GM18870 (cell line): ENCODE results near the gene HOMER3.
"Not testable (repeated sequence)": the region's sequence is repeated elsewhere in the genome, so short reads cannot be mapped to it uniquely, and the experiment has no call there.

ENCODE experiments used
- ATAC-seq: cut with Tn5 transposase; IDR thresholded peaks from one replicate; pipeline ENCODE4 v1.9.1; 2021; ENCODE audit warnings: moderate library complexity; ENCODE audit not compliant: unreplicated experiment

The HOMER3 gene

DNA sequence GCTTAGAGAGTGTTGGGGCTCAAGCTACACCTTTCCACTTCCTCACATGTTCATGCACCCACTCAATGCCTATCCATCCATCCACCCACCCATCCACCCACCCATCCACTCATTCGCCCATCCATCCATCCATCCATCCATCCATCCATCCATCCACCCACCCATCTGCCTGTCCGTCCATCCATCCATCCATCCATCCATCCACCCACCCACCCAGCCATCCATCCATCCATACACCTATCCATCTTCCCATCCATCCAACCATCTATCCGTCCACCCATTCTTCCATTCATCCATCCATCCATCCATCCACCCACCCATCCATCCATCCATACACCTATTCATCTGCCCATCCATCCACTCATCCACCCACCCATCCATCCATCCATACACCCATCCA is 13.1 kb upstream of the HOMER3 start:
- ATAC-seq = no peak

- not testable (repeated sequence) for ATAC-seq
Observed at GRCh38 chr19:18952364-18953003, 11.5 kb upstream of the HOMER3 start.

DNA sequence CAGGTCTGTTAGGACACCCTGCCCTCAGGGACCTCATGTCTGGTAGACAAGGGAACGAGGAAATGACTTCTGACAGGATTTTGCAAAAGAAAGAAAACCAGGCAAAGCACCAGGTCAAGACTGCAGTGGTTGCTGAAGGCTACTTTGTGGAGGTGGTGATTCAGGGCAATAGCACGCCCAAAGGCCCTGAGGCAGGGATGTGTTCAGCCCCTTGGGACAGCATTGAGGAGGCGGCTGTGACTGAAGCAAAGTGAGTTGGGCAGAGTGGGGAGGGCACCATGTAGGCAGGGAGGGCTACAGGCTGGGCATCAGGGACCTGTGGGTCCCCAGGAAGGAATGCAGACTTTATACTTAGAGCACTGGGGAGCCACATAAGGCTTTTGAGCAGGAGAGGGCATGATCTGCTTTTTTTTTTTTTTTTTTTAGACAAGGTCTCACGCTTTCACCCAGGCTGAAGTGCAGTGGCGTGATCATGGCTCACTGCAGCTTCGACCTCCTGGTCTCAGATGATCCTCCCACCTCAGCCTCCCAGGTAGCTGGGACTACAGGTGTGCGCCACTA is 10.8 kb upstream of the HOMER3 start:
- no peak for ATAC-seq

DNA sequence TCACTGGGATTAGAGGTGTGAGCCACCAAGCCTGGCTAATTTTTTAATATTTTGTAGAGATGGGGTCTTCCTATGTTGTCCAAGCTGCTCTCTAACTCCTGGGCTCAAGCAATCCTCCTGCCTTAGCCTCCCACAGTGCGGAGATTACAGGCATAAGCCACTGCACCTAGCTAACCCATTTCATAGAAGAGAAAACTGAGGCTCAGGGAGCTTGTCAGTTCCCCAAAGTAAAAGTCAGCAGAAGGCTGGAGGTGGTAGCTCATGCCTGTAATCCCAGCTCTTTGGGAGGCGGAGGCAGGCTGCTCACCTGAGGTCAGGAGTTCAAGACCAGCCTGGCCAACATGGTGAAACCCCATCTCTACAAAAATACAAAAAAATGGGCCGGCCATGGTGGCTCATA is 8.8 kb upstream of the HOMER3 start:
- ATAC-seq = no peak

DNA sequence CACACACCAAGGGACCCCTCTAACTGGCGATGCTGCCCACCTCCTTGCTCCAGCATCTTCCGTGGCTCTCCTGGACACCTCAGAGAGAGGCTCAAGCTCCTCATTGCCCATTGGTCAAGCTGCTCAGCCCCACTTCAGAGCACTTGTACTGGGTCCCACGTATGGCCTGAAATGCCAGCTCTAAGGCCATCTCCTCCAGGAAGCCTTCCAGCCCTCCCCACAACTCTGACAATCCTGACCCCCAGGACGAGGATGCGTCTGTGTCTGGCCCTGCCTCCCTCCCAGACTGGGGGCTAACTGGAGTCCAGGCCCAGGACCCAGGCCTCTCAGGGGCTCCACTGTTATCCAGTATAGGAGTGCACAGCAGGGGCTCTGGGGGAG is 7.9 kb upstream of the HOMER3 start:
- no peak for ATAC-seq

DNA sequence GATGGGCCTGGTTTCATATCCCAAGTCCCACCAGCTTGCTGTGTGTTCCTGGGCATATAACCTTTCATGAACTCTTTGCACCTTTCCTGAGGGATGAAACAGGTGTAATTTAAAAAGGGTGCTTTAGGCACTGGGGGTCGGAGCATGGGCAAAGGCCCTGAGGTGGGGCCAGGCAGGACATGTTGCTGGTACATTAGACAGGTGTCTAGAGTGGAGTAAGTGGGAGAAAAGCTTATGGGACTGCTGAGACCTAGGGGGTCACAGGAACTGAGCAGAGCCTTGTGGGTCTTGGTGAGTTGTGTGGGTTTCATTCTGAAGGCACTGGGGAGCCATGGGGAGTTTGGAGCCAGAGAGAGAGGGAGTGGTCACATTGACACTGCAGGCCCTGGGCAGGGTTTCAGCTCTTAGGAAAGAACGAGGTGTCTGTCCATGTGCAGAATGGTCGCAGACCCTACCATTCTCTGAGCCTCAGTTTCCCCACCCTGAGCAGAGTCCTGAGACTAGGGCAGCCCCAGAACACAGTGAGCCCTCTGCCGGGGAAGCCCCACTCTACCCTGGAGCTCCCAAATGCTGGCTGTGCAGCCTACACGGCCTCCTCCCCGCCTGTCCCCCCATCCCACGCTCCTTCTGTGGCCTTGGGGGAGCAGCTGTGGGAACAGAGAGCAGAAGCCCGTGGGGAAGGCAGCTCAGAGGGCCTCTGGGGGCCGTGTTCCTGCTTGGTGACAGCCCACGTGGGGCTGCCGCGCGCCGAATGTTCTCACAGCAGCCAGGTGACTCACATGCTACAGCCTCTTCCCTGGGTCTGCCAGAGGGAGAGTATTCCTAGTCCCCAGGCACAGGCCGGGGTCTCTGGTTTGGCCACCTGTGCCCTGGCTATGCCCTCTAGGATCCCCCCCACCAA is 7.3 kb upstream of the HOMER3 start:
- no peak for ATAC-seq

GRCh38 chr19:18946918-18947317 is 5.9 kb upstream of the HOMER3 start:
- no peak for ATAC-seq

DNA sequence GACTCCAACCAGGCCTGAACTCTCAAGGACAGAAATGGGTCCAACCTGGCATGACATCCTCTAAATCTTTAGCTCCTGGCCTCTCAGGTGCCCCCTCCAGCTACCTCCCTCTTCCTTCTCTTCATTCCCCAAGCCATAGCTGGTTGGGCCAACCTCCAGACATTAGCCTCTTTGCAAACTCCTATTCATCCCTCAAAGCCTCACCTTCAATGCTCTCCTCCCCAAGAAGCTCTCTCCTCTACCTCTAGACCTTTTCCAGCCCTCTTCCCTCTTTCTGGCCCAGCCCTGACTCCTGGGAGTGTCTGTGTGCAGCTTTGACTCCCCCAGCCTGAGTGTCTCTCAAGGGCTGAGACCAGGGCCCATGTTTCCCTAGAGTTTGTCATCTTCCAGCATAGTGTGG is 5.3 kb upstream of the HOMER3 start:
- ATAC-seq = no peak

DNA sequence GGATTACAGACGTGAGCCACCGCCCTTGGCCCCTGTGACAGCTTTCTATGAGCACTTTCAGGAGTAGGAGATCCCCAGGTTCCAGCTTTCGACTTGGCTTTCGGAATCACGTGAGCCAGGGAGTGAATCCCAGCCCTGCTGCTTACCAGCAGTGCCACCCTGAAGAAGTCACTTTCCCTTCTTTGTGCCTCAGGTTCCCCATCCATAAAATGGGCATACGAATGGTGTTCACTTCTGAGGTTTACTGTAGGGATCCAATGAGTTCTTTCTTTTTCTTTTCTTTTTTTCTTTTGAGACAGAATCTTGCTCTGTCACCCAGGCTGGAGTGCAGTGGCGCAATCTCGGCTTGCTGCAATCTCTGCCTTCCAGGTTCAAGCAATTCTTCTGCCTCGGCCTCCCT is 4.3 kb upstream of the HOMER3 start:
- no peak for ATAC-seq

GRCh38 chr19:18943465-18943864 is 2.4 kb upstream of the HOMER3 start:
- ATAC-seq = no peak

DNA sequence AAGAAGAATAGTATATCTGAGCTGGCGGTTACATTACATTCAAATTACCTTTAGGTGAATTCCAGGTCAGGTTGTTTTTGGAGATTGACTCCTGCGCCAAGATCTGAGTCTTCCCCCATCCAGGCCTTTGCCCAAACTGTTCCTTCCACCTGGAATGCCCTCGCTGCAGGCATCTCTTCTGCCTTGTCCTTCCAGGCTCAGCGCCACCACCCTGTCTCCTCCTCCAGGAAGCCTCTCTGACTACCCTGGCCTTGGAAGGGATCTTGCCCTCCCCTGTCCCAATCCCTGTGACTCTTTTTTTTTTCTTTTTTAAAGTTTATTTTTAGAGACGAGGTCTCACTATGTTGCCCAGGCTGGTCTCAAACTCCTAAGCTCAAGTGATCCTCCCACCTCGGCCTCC is 1.7 kb upstream of the HOMER3 start:
- no peak for ATAC-seq

DNA sequence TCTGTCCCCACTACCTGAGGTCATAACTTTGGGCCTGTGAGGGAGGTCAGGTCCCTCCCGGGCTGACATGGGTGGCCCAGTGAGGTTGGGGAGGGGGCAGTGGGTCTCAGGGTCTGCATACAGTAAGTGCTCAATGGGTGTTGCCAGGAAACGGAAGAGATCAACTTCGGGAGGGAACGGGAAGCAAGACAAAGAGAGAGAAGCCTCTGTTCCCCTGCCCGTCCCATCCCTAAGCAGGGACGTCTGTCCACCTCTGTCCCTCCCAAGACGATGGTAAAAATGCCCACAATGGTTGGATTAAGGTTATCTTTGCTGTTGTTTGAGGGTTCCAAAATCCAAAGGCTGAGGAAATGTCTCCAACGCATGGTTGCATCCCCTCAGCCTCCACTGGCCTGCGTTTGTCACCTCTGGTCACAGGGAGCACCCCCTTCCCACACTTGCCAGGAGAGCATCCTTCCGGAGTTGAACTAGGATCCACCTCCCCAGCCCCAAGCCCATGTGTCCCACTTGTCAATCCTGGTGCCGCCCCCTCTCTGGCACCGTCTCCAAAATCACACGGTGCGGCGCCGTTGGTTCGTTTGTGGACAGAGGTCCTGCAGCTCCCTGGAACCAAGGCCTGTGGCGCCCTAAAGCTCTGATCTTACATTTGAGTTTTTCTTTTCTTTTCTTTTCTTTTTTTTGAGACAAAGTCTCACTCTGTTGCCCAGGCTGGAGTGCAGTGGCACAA is 774 bp upstream of the HOMER3 start:
- ATAC-seq = no peak

GRCh38 chr19:18939922-18940768 is 872 bp downstream of the HOMER3 start:
- ATAC-seq = no peak

- ATAC-seq = no peak
Observed at GRCh38 chr19:18939163-18939562, 1.9 kb downstream of the HOMER3 start.

GRCh38 chr19:18933297-18933696 is 7.7 kb downstream of the HOMER3 start:
- no peak for ATAC-seq

- no peak for ATAC-seq
Observed at GRCh38 chr19:18932216-18932841, 8.7 kb downstream of the HOMER3 start.

DNA sequence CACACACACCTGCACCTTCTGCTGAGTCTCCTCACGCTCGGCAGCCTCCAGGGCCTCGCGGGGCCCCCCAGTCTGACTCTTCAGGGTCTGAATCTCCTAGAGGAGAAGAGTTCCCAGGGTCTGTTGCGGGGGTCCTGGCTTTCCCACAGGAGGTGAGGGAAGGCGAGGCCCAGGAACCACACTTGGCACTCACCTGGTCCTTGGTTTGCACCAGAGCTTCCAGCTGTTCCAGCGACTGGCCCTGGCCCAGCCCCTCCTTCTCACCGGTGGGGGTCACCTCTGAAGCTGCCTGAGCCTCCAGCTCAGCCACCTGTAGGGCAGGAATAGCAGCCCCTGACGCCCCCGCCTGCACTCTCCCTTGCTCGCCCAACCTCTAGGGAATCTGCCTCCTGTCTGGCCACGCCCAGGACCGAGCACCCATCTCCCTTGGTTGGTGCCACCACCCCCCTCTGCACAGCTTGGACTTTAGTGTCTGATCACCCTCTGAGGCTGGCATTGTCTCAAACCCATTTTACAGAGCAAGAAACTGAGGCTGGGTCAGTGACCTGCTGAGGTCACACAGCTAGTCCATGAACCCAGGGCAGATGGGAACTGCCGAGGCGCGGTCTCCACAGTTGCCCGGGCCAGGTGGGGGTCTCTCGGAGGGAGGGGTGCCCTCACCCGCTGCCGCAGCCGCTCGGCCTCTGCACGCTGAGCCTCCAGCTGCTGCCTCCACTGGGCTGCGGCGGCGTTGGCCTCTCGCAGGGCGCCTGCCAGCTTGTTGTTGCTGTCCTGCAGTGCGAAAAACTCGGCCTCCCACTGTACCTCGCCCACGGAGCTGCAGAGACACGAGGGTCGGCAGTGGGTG is 9.5 kb downstream of the HOMER3 start:
- no peak for ATAC-seq

GRCh38 chr19:18929311-18929710 is 11.7 kb downstream of the HOMER3 start:
- no peak for ATAC-seq
